GM10847 (cell line): Measurements from ENCODE around the gene HOXB3.

ENCODE experiments used
- POLR2A ChIP-seq: IDR thresholded peaks from 2 replicates; pipeline ENCODE4 v1.6.1; 2011; ENCODE audit not compliant: insufficient read length; ENCODE audit errors: extremely low read depth

The HOXB3 gene

GRCh38 chr17:48565925-48566710, 23.9 kb downstream of the HOXB3 start:
- no peak for TF ChIP-seq POLR2A

GRCh38 chr17:48565022-48565554, 25.0 kb downstream of the HOXB3 start:
- no peak for TF ChIP-seq POLR2A

GRCh38 chr17:48564188-48565021, 25.6 kb downstream of the HOXB3 start:
- TF ChIP-seq POLR2A, result no peak

GRCh38 chr17:48563867-48564187, 26.2 kb downstream of the HOXB3 start:
- no peak for TF ChIP-seq POLR2A

- TF ChIP-seq POLR2A, result no peak
Measured at GRCh38 chr17:48563385-48563838, 26.6 kb downstream of the HOXB3 start.

- TF ChIP-seq POLR2A, result no peak
Measured at GRCh38 chr17:48562934-48563333, 27.1 kb downstream of the HOXB3 start.

GRCh38 chr17:48561884-48562810, 27.9 kb downstream of the HOXB3 start:
- no peak for TF ChIP-seq POLR2A

- TF ChIP-seq POLR2A, result no peak
Measured at GRCh38 chr17:48559840-48560817, 29.9 kb downstream of the HOXB3 start.

- TF ChIP-seq POLR2A, result no peak
Measured at GRCh38 chr17:48559122-48559839, 30.8 kb downstream of the HOXB3 start.

GRCh38 chr17:48558831-48559121, 31.3 kb downstream of the HOXB3 start:
- no peak for TF ChIP-seq POLR2A

GRCh38 chr17:48558057-48558830, 31.8 kb downstream of the HOXB3 start:
- no peak for TF ChIP-seq POLR2A

GRCh38 chr17:48556576-48557401, 33.3 kb downstream of the HOXB3 start:
- no peak for TF ChIP-seq POLR2A
